Activated T-cell treated with anti-CD3 and anti-CD28 coated beads for 4 hours (primary cell): ENCODE results near the gene OR2L3.
"Not testable (repeated sequence)": the region's sequence is repeated elsewhere in the genome, so short reads cannot be mapped to it uniquely, and the experiment has no call there.

Source experiments
- DNase-seq: peaks from one replicate; pipeline ENCODE4 v3.0.0-alpha.2; 2020

Gene OR2L3

GRCh38 chr1:248046536-248046935 lies at the start of gene OR2L3:
Gene OR2L3 (plus strand): TSS chr1:248046836. CDS start chr1:248060682, 13,846 bp downstream.
- no peak for DNase-seq

- no peak for DNase-seq
Measured at GRCh38 chr1:247998811-247999210, 47.8 kb upstream of the OR2L3 start.

- no peak for DNase-seq
Measured at GRCh38 chr1:248000169-248000568, 46.5 kb upstream of the OR2L3 start.

GRCh38 chr1:248007778-248008177 lies 38.9 kb upstream of the OR2L3 start:
- no peak for DNase-seq

- DNase-seq = no peak
Measured at GRCh38 chr1:248009681-248010080, 37.0 kb upstream of the OR2L3 start.

- DNase-seq = no peak
Measured at GRCh38 chr1:248013229-248013710, 33.4 kb upstream of the OR2L3 start, which contains the start of gene OR2L5. Gene OR2L5 (plus strand): TSS chr1:248013660. CDS start chr1:248021948, 8,288 bp downstream.

- DNase-seq = no peak
Measured at GRCh38 chr1:248015803-248016202, 30.8 kb upstream of the OR2L3 start.

GRCh38 chr1:248029770-248030169 lies 16.9 kb upstream of the OR2L3 start, which contains the start of gene OR2L2:
Gene OR2L2 (plus strand): TSS chr1:248030070. CDS start chr1:248038268, 8,198 bp downstream.
- no peak for DNase-seq

GRCh38 chr1:248045209-248045608 lies 1.4 kb upstream of the OR2L3 start:
- DNase-seq = no peak

- no peak for DNase-seq
Measured at GRCh38 chr1:248047008-248047407, 372 bp downstream of the OR2L3 start.

GRCh38 chr1:248054671-248055070 lies 8.0 kb downstream of the OR2L3 start:
- DNase-seq = no peak

GRCh38 chr1:248055261-248055660 lies 8.6 kb downstream of the OR2L3 start:
- DNase-seq = no peak

- DNase-seq = no peak
Measured at GRCh38 chr1:248065071-248065470, 18.4 kb downstream of the OR2L3 start.

GRCh38 chr1:248065604-248066003 lies 19.0 kb downstream of the OR2L3 start:
- no peak for DNase-seq

GRCh38 chr1:248083864-248084263 lies 37.2 kb downstream of the OR2L3 start:
- DNase-seq = not testable (repeated sequence)

- DNase-seq = no peak
Measured at GRCh38 chr1:248094884-248095283, 48.2 kb downstream of the OR2L3 start, which contains the start of gene OR2L13. Gene OR2L13 (plus strand): TSS chr1:248095184. CDS start chr1:248099376, 4,192 bp downstream.

GRCh38 chr1:248098529-248098928 lies 51.9 kb downstream of the OR2L3 start:
- DNase-seq = no peak

GRCh38 chr1:248102847-248103246 lies 56.2 kb downstream of the OR2L3 start:
- no peak for DNase-seq

GRCh38 chr1:248111157-248111556 lies 64.5 kb downstream of the OR2L3 start:
- DNase-seq = no peak
